Measurements from ENCODE around the gene NHLRC2. TPM values are rescaled to one million over a fixed set of nuclear protein-coding genes. Genes with fewer than 3 reads are reported as not detected.

NHLRC2 gene
- total RNA-seq, 1 experiment from 2014 or later = 56.3 TPM

GRCh38 chr10:113806503-113806902 lies 48.0 kb upstream of the NHLRC2 start:
- Histone ChIP-seq H3K9me2 (ENCODE audit: insufficient read depth) (no peaks in the 10 kb centered on the region), H3K27ac (ENCODE audit: low read depth, low read length) (no peak overlapping the region), H3K4me3 (replicated peaks in 1 of 2; ENCODE audit: low read depth in 1 of 2, low read length in 2 of 2) (no peak overlapping the region), H3K27me3 (ENCODE audit: insufficient read depth, low read length) (peaks cover 15% of the 10 kb centered on the region), H3K4me1 (ENCODE audit: control insufficient read depth in 1 of 2, insufficient read depth in 2 of 2, low read length in 2 of 2) (no peaks in the 10 kb centered on the region), H3K79me2 (ENCODE audit: insufficient read depth, low read length) (no peaks in the 10 kb centered on the region), H3K9me3 (ENCODE audit: control insufficient read depth in 1 of 2, insufficient read depth in 1 of 2, low read depth in 1 of 2, low read length in 2 of 2) (no peaks in the 10 kb centered on the region), H3K9ac (ENCODE audit: low read length) (no peak overlapping the region), H3K4me2 (ENCODE audit: low read length) (no peak overlapping the region), H4K20me1 (ENCODE audit: insufficient read depth) (no peaks in the 10 kb centered on the region), H2AFZ (ENCODE audit: low read depth, low read length, poor library complexity, severe bottlenecking) (no peak overlapping the region), H3K36me3 (ENCODE audit: control insufficient read depth in 1 of 2, insufficient read depth in 2 of 2, low read length in 2 of 2) (no peaks in the 10 kb centered on the region)
- RAD21 ChIA-PET (ENCODE audit: low non-redundant PET in 1 of 2, low total read pairs in 2 of 2, uncharacterized antibody in 2 of 2, unreplicated experiment in 2 of 2) = no interaction called here
- TF ChIP-seq ELF1 (IDR thresholded peaks at IDR 0.05; ENCODE audit: borderline replicate concordance, low read depth) (no peak), ATF3 (IDR thresholded peaks at IDR 0.05) (no peak), TCF7L2 (IDR thresholded peaks at IDR 0.05; ENCODE audit: borderline replicate concordance, extremely low read depth, insufficient read depth, insufficient read length) (no peak), POLR2AphosphoS5 (IDR thresholded peaks at IDR 0.05; ENCODE audit: low read depth, low read length) (no peak), CEBPB (IDR thresholded peaks at IDR 0.05; ENCODE audit: low read depth) (no peak), ZNF274 (IDR thresholded peaks at IDR 0.05; ENCODE audit: low read depth, low read length) (no peak), SRF (IDR thresholded peaks at IDR 0.05; ENCODE audit: low read depth) (no peak), FOSL1 (IDR thresholded peaks at IDR 0.05; ENCODE audit: low read depth) (no peak), SP1 (IDR thresholded peaks at IDR 0.05; ENCODE audit: low read depth) (no peak), RAD21 (IDR thresholded peaks at IDR 0.05; ENCODE audit: low read depth) (no peak), CBX3 (IDR thresholded peaks at IDR 0.05; ENCODE audit: low read depth) (no peak)
- POLR2A ChIA-PET = no interaction called here
- CTCF ChIA-PET = no interaction called here
- DNase-seq (ENCODE audit: low read depth, low spot score) = no peak
- no TSS peak for BruUV-seq (replicated peaks)
- intact Hi-C loops (cut with micrococcal nuclease) = no loop called here
- no peak for ATAC-seq

- H3K4me2 ChIP-seq (ENCODE audit: low read length) = no peak overlapping the region
- no peaks in the 10 kb centered on the region for H3K4me1 ChIP-seq (ENCODE audit: control insufficient read depth in 1 of 2, insufficient read depth in 2 of 2, low read length in 2 of 2)
- POLR2A ChIA-PET = no interaction called here
- no peak overlapping the region for H3K4me3 ChIP-seq (replicated peaks in 1 of 2; ENCODE audit: low read depth in 1 of 2, low read length in 2 of 2)
- RAD21 ChIA-PET (ENCODE audit: low non-redundant PET in 1 of 2, low total read pairs in 2 of 2, uncharacterized antibody in 2 of 2, unreplicated experiment in 2 of 2) = no interaction called here
- intact Hi-C loops (cut with micrococcal nuclease) = no loop called here
- H3K9ac ChIP-seq (ENCODE audit: low read length) = no peak overlapping the region
- BruUV-seq (replicated peaks) = no TSS peak
- H3K9me3 ChIP-seq (ENCODE audit: control insufficient read depth in 1 of 2, insufficient read depth in 1 of 2, low read depth in 1 of 2, low read length in 2 of 2) = no peaks in the 10 kb centered on the region
- H3K27ac ChIP-seq (ENCODE audit: low read depth, low read length) = no peak overlapping the region
- no peaks in the 10 kb centered on the region for H3K79me2 ChIP-seq (ENCODE audit: insufficient read depth, low read length)
- CTCF ChIA-PET = interaction anchor here (1.1 kb wide), 1 partner anchor 9 kb away, joined by 3 read pairs; no protein-coding TSS in a partner anchor
- DNase-seq (ENCODE audit: low read depth, low spot score) (no peak), ATAC-seq (no peak)
- peaks cover 18% of the 10 kb centered on the region for H3K27me3 ChIP-seq (ENCODE audit: insufficient read depth, low read length)
- H3K9me2 ChIP-seq (ENCODE audit: insufficient read depth) = no peaks in the 10 kb centered on the region
- no peaks in the 10 kb centered on the region for H4K20me1 ChIP-seq (ENCODE audit: insufficient read depth)
- H3K36me3 ChIP-seq (ENCODE audit: control insufficient read depth in 1 of 2, insufficient read depth in 2 of 2, low read length in 2 of 2) = no peaks in the 10 kb centered on the region
- H2AFZ ChIP-seq (ENCODE audit: low read depth, low read length, poor library complexity, severe bottlenecking) = no peak overlapping the region
- TF ChIP-seq EZH2 (IDR thresholded peaks at IDR 0.05) = no peak
- TF ChIP-seq ZNF274 (IDR thresholded peaks at IDR 0.05; ENCODE audit: low read depth, low read length) = no peak
- TF ChIP-seq RAD21 (IDR thresholded peaks at IDR 0.05; ENCODE audit: low read depth) = no peak
- no peak for TF ChIP-seq JUND (IDR thresholded peaks at IDR 0.05)
- TF ChIP-seq ELF1 (IDR thresholded peaks at IDR 0.05; ENCODE audit: borderline replicate concordance, low read depth) = no peak
- TF ChIP-seq FOSL1 (IDR thresholded peaks at IDR 0.05; ENCODE audit: low read depth) = no peak
- TF ChIP-seq ZFX (IDR thresholded peaks at IDR 0.05) = no peak
- no peak for TF ChIP-seq SRF (IDR thresholded peaks at IDR 0.05; ENCODE audit: low read depth)
- no peak for TF ChIP-seq POLR2AphosphoS5 (IDR thresholded peaks at IDR 0.05; ENCODE audit: low read depth, low read length)
- no peak for TF ChIP-seq EGR1 (IDR thresholded peaks at IDR 0.05; ENCODE audit: low read depth)
- no peak for TF ChIP-seq EZH2phosphoT487 (IDR thresholded peaks at IDR 0.05; ENCODE audit: borderline replicate concordance)
- TF ChIP-seq CEBPB (IDR thresholded peaks at IDR 0.05; ENCODE audit: low read depth) = no peak
- TF ChIP-seq SIN3A (IDR thresholded peaks at IDR 0.05; ENCODE audit: low read depth) = no peak
- no peak for TF ChIP-seq CTCF (IDR thresholded peaks at IDR 0.05 in 2 of 3, conservative IDR thresholded peaks at IDR 0.05 in 1 of 3; ENCODE audit: borderline replicate concordance in 1 of 3, insufficient read depth in 1 of 3, low read depth in 2 of 3, low read length in 2 of 3)
- TF ChIP-seq POLR2A (IDR thresholded peaks at IDR 0.05; ENCODE audit: borderline replicate concordance, extremely low read depth, insufficient read depth, insufficient read length) = no peak
- no peak for TF ChIP-seq YY1 (IDR thresholded peaks at IDR 0.05; ENCODE audit: extremely low read depth, insufficient replicate concordance, low read depth, low read length)
These were observed 46.3 kb upstream of the NHLRC2 start for GRCh38 chr10:113808168-113808567.

All from HCT116 (cell line).